HEK293T (cell line): ENCODE data around the gene DOCK1.

Experiments
- ARNT ChIP-seq: fragments of 450-650 bp; IDR thresholded peaks from 2 replicates; pipeline ENCODE4 v1.6.1; 2017; ENCODE audit warnings: mild to moderate bottlenecking
- BHLHE40 ChIP-seq: fragments of 450-650 bp; IDR thresholded peaks from 2 replicates; pipeline ENCODE4 v1.6.1; 2016; ENCODE audit warnings: mild to moderate bottlenecking, moderate library complexity, borderline replicate concordance
- CTBP1 ChIP-seq: fragments of 450-650 bp; IDR thresholded peaks from 2 replicates; pipeline ENCODE4 v1.6.1; 2016; ENCODE audit warnings: borderline replicate concordance
- FOXA1 ChIP-seq: fragments of 450-650 bp; IDR thresholded peaks from 2 replicates; pipeline ENCODE4 v1.6.1; 2016; ENCODE audit warnings: mild to moderate bottlenecking
- FOXK2 ChIP-seq: fragments of 450-650 bp; IDR thresholded peaks from 2 replicates; pipeline ENCODE4 v1.6.1; 2016; ENCODE audit warnings: mild to moderate bottlenecking
- FOXM1 ChIP-seq: fragments of 450-650 bp; IDR thresholded peaks from 2 replicates; pipeline ENCODE4 v1.6.1; 2017; ENCODE audit warnings: mild to moderate bottlenecking, borderline replicate concordance
- L3MBTL2 ChIP-seq: fragments of 450-650 bp; conservative IDR thresholded peaks from 2 replicates; pipeline ENCODE4 v1.6.1; 2016; ENCODE audit warnings: mild to moderate bottlenecking
- LEF1 ChIP-seq: fragments of 450-650 bp; IDR thresholded peaks from 2 replicates; pipeline ENCODE4 v1.6.1; 2017; ENCODE audit warnings: mild to moderate bottlenecking, borderline replicate concordance
- NFRKB ChIP-seq: fragments of 450-650 bp; IDR thresholded peaks from 2 replicates; pipeline ENCODE4 v1.6.1; 2016; ENCODE audit warnings: mild to moderate bottlenecking, moderate library complexity
- SP1 ChIP-seq: fragments of 450-650 bp; IDR thresholded peaks from 2 replicates; pipeline ENCODE4 v1.6.1; 2017
- SUZ12 ChIP-seq: fragments of 450-650 bp; IDR thresholded peaks from 2 replicates; pipeline ENCODE4 v1.6.1; 2016; ENCODE audit warnings: mild to moderate bottlenecking
- TARDBP ChIP-seq: fragments of 450-650 bp; IDR thresholded peaks from 2 replicates; pipeline ENCODE4 v1.6.1; 2016
- ZNF384 ChIP-seq: fragments of 450-650 bp; IDR thresholded peaks from 2 replicates; pipeline ENCODE4 v1.6.1; 2016
- TF ChIP-seq, protein P1 (sequence below): fragments of 450-650 bp; IDR thresholded peaks from 2 replicates; pipeline ENCODE4 v1.6.1; 2016

DNA sequence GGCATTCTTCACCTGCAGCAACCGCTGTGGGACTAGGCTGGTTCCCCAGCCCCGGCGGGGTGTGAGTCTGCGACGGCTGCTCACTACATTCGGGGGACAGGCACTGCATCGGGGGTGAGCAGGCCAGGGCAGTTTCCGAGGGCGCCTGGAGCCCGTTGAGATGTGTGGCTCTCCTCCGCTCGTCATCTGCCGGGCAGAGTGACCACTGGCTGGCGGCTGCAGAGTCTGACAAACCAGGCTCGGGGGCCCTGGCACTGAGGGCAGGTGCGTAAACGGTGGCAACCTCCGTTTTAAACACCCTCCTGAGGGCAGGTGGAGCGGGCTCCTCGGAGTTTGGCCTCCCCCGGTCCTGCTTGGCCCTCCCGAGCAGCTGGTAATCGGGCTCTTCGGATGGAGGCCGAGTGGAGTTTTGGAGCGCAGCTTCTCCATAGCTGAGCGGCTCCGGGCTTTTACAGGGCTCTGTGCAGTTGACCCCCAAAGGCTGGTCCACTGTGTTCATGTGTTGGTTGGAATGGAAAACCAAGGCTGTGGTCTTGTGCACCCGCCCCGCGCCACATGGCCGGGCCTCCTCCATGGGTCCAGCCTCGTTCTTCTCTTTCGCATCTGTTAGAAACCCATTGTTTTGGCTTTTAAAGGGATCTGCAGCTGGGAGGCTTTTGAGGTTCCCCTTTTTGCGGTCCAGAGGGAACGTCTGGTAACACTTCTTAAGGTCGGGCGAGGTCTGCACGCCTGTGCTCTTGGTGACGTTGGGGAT is 270.3 kb downstream of the DOCK1 start:
- TF ChIP-seq CTBP1 (no peak), BHLHE40 (no peak), FOXK2 (no peak), SP1 (no peak), ARNT (no peak), ZNF384 (no peak), NFRKB (no peak), FOXA1 (no peak), TARDBP (no peak), FOXM1 (no peak), SUZ12 (no peak), LEF1 (no peak), L3MBTL2 (no peak)
- TF ChIP-seq, protein P1, sequence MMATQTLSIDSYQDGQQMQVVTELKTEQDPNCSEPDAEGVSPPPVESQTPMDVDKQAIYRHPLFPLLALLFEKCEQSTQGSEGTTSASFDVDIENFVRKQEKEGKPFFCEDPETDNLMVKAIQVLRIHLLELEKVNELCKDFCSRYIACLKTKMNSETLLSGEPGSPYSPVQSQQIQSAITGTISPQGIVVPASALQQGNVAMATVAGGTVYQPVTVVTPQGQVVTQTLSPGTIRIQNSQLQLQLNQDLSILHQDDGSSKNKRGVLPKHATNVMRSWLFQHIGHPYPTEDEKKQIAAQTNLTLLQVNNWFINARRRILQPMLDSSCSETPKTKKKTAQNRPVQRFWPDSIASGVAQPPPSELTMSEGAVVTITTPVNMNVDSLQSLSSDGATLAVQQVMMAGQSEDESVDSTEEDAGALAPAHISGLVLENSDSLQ: no peak
